Measurements from ENCODE around the gene ZNF136. TPM values are rescaled to one million over a fixed set of nuclear protein-coding genes. Genes with fewer than 3 reads are reported as not detected.

Gene ZNF136
- total and polyA plus RNA-seq, 2 experiments from 2014 or later: 5.6 to 6.7 TPM

DNA sequence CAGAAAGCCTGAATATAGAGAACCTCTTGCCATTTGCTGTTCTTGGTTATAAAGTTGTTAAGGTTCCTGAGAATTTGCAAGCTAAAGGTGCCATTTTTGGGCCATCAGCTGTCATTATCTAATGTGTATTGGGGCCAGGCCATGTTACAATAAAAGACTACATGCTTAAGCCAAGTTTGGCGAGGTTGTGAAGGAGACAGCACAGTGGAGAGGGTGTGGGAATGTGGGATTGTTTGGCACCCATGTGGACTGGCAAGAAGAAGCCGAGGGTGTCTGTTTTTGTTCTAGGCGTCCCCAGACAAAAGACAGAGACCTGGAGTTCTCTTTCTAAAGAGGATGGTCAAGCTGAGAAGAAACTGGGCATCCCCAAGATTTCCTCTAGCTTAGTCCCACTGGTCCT lies 67.1 kb downstream of the ZNF136 start:
- Histone ChIP-seq H3K36me3 (ENCODE audit: insufficient read depth) (no peaks in the 10 kb centered on the region; the same call in 1 of the 2 replicates), H3K4me2 (no peak overlapping the region), H3K4me1 (ENCODE audit: insufficient read depth) (peaks cover 16% of the 10 kb centered on the region; the same call in 1 of the 2 replicates), H2AFZ (no peak overlapping the region), H3K4me3 (no peak overlapping the region), H4K20me1 (replicated peaks; ENCODE audit: insufficient read depth) (no peaks in the 10 kb centered on the region), H3K27ac (ENCODE audit: low read depth) (no peak overlapping the region), H3F3A (replicated peaks; ENCODE audit: low read depth) (no peaks in the 10 kb centered on the region), H3K9me2 (ENCODE audit: insufficient read depth) (no peaks in the 10 kb centered on the region), H3K79me2 (replicated peaks; ENCODE audit: insufficient read depth) (no peaks in the 10 kb centered on the region; the same call in 1 of the 2 replicates), H3K27me3 (ENCODE audit: insufficient read depth) (no peaks in the 10 kb centered on the region)
- TF ChIP-seq EZH2phosphoT487 (IDR thresholded peaks at IDR 0.05; ENCODE audit: unreplicated experiment) (no peak), NANOG (IDR thresholded peaks at IDR 0.05; ENCODE audit: borderline replicate concordance) (no peak), EZH2 (IDR thresholded peaks at IDR 0.05; ENCODE audit: low read depth, unreplicated experiment) (no peak), CTCF (conservative IDR thresholded peaks at IDR 0.05; ENCODE audit: low read depth in 2 of 2) (no peak), JUNB (IDR thresholded peaks at IDR 0.05; ENCODE audit: unreplicated experiment) (no peak), ZNF114 (CRISPR knock-in tag; IDR thresholded peaks at IDR 0.05) (no peak), CREB1 (CRISPR knock-in tag; IDR thresholded peaks at IDR 0.05; ENCODE audit: low read depth) (no peak), STAT1 (IDR thresholded peaks at IDR 0.05; ENCODE audit: unreplicated experiment) (no peak), ZNF331 (CRISPR knock-in tag; IDR thresholded peaks at IDR 0.05; ENCODE audit: low read depth) (no peak), POLR2AphosphoS5 (IDR thresholded peaks at IDR 0.05; ENCODE audit: low read depth) (no peak)
- TF ChIP-seq, protein P1, sequence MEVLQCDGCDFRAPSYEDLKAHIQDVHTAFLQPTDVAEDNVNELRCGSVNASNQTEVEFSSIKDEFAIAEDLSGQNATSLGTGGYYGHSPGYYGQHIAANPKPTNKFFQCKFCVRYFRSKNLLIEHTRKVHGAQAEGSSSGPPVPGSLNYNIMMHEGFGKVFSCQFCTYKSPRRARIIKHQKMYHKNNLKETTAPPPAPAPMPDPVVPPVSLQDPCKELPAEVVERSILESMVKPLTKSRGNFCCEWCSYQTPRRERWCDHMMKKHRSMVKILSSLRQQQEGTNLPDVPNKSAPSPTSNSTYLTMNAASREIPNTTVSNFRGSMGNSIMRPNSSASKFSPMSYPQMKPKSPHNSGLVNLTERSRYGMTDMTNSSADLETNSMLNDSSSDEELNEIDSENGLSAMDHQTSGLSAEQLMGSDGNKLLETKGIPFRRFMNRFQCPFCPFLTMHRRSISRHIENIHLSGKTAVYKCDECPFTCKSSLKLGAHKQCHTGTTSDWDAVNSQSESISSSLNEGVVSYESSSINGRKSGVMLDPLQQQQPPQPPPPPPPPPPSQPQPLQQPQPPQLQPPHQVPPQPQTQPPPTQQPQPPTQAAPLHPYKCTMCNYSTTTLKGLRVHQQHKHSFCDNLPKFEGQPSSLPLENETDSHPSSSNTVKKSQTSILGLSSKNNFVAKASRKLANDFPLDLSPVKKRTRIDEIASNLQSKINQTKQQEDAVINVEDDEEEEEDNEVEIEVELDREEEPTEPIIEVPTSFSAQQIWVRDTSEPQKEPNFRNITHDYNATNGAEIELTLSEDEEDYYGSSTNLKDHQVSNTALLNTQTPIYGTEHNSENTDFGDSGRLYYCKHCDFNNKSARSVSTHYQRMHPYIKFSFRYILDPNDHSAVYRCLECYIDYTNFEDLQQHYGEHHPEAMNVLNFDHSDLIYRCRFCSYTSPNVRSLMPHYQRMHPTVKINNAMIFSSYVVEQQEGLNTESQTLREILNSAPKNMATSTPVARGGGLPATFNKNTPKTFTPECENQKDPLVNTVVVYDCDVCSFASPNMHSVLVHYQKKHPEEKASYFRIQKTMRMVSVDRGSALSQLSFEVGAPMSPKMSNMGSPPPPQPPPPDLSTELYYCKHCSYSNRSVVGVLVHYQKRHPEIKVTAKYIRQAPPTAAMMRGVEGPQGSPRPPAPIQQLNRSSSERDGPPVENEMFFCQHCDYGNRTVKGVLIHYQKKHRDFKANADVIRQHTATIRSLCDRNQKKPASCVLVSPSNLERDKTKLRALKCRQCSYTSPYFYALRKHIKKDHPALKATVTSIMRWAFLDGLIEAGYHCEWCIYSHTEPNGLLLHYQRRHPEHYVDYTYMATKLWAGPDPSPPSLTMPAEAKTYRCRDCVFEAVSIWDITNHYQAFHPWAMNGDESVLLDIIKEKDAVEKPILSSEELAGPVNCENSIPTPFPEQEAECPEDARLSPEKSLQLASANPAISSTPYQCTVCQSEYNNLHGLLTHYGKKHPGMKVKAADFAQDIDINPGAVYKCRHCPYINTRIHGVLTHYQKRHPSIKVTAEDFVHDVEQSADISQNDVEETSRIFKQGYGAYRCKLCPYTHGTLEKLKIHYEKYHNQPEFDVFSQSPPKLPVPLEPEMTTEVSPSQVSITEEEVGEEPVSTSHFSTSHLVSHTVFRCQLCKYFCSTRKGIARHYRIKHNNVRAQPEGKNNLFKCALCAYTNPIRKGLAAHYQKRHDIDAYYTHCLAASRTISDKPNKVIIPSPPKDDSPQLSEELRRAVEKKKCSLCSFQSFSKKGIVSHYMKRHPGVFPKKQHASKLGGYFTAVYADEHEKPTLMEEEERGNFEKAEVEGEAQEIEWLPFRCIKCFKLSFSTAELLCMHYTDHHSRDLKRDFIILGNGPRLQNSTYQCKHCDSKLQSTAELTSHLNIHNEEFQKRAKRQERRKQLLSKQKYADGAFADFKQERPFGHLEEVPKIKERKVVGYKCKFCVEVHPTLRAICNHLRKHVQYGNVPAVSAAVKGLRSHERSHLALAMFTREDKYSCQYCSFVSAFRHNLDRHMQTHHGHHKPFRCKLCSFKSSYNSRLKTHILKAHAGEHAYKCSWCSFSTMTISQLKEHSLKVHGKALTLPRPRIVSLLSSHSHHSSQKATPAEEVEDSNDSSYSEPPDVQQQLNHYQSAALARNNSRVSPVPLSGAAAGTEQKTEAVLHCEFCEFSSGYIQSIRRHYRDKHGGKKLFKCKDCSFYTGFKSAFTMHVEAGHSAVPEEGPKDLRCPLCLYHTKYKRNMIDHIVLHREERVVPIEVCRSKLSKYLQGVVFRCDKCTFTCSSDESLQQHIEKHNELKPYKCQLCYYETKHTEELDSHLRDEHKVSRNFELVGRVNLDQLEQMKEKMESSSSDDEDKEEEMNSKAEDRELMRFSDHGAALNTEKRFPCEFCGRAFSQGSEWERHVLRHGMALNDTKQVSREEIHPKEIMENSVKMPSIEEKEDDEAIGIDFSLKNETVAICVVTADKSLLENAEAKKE (CRISPR knock-in tag; IDR thresholded peaks at IDR 0.05): no peak
- TF ChIP-seq, protein P2, sequence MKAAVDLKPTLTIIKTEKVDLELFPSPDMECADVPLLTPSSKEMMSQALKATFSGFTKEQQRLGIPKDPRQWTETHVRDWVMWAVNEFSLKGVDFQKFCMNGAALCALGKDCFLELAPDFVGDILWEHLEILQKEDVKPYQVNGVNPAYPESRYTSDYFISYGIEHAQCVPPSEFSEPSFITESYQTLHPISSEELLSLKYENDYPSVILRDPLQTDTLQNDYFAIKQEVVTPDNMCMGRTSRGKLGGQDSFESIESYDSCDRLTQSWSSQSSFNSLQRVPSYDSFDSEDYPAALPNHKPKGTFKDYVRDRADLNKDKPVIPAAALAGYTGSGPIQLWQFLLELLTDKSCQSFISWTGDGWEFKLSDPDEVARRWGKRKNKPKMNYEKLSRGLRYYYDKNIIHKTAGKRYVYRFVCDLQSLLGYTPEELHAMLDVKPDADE (IDR thresholded peaks at IDR 0.05): no peak
- TF ChIP-seq, protein P3, sequence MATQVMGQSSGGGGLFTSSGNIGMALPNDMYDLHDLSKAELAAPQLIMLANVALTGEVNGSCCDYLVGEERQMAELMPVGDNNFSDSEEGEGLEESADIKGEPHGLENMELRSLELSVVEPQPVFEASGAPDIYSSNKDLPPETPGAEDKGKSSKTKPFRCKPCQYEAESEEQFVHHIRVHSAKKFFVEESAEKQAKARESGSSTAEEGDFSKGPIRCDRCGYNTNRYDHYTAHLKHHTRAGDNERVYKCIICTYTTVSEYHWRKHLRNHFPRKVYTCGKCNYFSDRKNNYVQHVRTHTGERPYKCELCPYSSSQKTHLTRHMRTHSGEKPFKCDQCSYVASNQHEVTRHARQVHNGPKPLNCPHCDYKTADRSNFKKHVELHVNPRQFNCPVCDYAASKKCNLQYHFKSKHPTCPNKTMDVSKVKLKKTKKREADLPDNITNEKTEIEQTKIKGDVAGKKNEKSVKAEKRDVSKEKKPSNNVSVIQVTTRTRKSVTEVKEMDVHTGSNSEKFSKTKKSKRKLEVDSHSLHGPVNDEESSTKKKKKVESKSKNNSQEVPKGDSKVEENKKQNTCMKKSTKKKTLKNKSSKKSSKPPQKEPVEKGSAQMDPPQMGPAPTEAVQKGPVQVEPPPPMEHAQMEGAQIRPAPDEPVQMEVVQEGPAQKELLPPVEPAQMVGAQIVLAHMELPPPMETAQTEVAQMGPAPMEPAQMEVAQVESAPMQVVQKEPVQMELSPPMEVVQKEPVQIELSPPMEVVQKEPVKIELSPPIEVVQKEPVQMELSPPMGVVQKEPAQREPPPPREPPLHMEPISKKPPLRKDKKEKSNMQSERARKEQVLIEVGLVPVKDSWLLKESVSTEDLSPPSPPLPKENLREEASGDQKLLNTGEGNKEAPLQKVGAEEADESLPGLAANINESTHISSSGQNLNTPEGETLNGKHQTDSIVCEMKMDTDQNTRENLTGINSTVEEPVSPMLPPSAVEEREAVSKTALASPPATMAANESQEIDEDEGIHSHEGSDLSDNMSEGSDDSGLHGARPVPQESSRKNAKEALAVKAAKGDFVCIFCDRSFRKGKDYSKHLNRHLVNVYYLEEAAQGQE (IDR thresholded peaks at IDR 0.05; ENCODE audit: unreplicated experiment): no peak
- DNase-seq (ENCODE audit: low spot score): no peak
- Mint-ChIP-seq H3K27me3 (ENCODE audit: insufficient read depth, low read depth, poor library complexity) (peaks cover 3% of the 10 kb centered on the region), H3K4me3 (no peak overlapping the region), H3K9me3 (peaks cover 95% of the 10 kb centered on the region), H3K27ac (no peak overlapping the region), H3K36me3 (ENCODE audit: low read depth) (peaks cover 46% of the 10 kb centered on the region), H3K4me1 (no peaks in the 10 kb centered on the region)
- no peak for ATAC-seq

Measured in GM23338 (cell line).